ENCODE results near the gene UGT3A2. TPM values are rescaled to one million over a fixed set of nuclear protein-coding genes. Genes with fewer than 3 reads are reported as not detected.
A peak's percentile ranks its signal among the peaks of the same experiment; 100 is the strongest.

The UGT3A2 gene
- total RNA-seq, 1 donor from 2014 or later, result 0.79 TPM

DNA sequence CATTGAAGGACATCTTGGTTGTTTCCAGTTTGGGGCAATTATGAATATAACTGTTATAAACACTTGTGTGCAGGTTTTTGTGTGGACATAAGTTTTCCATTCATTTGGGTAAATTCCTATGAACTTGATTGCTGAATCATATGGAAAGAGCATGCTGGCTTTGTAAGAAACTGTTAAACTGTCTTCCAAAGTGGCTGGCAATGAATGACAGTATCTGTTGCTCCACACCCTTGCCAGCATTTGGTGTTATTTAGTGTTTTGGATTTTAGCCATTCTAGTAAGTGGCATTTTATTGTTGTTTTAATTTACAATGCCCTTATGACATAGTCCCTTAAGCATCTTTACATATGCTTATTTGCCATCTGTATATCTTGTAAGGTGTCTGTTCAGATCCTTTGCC lies 29.8 kb upstream of the UGT3A2 start:
- Mint-ChIP-seq H3K27ac (ENCODE audit: unreplicated experiment) (no peak overlapping the region), H3K4me1 (no peaks in the 10 kb centered on the region), H3K4me3 (no peak overlapping the region), H3K36me3 (ENCODE audit: low read depth) (no peaks in the 10 kb centered on the region), H3K27me3 (ENCODE audit: low read depth) (no peaks in the 10 kb centered on the region), H3K9me3 (peaks cover 3% of the 10 kb centered on the region)
- no peak for DNase-seq (ENCODE audit: low read depth, low spot score)
- TF ChIP-seq, protein P1, sequence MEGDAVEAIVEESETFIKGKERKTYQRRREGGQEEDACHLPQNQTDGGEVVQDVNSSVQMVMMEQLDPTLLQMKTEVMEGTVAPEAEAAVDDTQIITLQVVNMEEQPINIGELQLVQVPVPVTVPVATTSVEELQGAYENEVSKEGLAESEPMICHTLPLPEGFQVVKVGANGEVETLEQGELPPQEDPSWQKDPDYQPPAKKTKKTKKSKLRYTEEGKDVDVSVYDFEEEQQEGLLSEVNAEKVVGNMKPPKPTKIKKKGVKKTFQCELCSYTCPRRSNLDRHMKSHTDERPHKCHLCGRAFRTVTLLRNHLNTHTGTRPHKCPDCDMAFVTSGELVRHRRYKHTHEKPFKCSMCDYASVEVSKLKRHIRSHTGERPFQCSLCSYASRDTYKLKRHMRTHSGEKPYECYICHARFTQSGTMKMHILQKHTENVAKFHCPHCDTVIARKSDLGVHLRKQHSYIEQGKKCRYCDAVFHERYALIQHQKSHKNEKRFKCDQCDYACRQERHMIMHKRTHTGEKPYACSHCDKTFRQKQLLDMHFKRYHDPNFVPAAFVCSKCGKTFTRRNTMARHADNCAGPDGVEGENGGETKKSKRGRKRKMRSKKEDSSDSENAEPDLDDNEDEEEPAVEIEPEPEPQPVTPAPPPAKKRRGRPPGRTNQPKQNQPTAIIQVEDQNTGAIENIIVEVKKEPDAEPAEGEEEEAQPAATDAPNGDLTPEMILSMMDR (conservative IDR thresholded peaks at IDR 0.05), result no peak

DNA sequence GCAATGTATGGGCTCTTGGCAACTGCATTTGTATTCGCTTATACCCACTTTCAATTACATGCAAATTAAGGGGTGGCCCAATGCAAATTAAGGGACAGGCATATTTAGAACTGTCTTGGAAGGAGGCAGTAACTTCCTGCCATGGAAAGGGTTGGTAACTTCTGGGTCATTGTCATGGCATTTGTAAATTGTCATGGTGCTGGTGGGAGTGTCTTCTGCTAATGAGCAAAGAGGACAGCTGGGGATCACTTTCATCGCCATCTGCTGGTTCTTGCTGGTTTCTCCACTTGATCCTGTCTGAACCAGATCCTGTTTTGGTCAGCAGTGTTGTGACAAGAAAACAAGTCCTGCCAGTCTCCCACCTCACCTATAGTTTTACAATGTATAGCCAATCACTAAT lies 23.3 kb upstream of the UGT3A2 start:
- Mint-ChIP-seq H3K36me3 (ENCODE audit: low read depth) (no peaks in the 10 kb centered on the region), H3K27me3 (ENCODE audit: low read depth) (peaks cover 12% of the 10 kb centered on the region), H3K4me3 (no peak overlapping the region), H3K9me3 (peaks cover 3% of the 10 kb centered on the region), H3K4me1 (no peaks in the 10 kb centered on the region), H3K27ac (ENCODE audit: unreplicated experiment) (no peak overlapping the region)
- DNase-seq (ENCODE audit: low read depth, low spot score), result no peak
- TF ChIP-seq, protein P1 (conservative IDR thresholded peaks at IDR 0.05), result peak; percentile 48

DNA sequence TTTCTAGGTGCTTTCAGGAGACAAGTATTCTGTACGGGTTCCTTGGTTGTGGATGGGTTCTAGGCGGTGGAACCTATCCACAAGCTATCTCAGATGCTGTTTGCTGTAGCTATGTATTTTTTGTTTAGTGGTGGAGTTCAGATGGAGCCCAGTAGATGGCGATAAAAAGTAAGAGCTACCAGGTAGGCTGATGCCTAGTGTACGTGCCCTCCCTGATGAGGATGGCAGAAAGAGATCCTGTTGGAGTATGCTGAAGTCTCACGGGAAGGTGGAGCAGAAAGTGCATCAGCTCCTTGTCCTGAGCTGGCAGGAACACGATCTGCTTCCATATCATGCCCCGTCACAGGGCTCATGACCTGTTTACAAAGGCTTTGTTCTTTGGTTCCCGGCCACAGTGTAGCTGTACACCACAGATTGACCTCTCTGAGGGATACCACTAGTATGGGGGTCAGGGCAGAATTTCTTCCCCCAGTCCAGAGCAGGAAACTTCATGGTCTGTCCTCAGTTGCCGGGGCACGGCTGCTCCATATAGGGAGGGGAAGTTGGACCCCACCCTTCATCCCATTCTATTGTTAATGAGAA lies 12.6 kb upstream of the UGT3A2 start:
- TF ChIP-seq, protein P1 (conservative IDR thresholded peaks at IDR 0.05), result peak; percentile 76
- H3K4me3 Mint-ChIP-seq, result no peak overlapping the region
- no peaks in the 10 kb centered on the region for H3K36me3 Mint-ChIP-seq (ENCODE audit: low read depth)

DNA sequence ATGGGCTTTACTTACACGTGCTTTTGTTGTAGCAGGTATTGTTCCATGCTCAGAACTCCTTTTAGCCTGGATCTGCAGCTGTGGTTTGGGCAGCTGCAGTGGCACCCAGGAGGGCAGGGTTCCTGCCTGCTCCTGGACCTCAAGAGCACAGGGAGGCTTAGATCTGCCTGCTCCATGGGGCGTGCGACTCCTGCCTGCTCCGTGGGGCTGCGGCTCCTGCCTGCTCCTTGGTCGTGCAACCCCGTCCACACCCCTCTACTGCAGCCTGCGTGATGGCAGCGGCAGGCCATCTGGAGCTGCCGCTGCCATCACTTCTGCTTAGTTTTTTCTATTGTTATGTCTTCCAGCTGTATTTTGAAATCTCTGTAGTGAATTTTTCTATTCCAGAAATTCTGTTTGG lies 11.7 kb upstream of the UGT3A2 start:
- H3K9me3 Mint-ChIP-seq, result no peaks in the 10 kb centered on the region
- H3K4me1 Mint-ChIP-seq, result peaks cover 15% of the 10 kb centered on the region
- TF ChIP-seq, protein P1 (conservative IDR thresholded peaks at IDR 0.05), result no peak
- DNase-seq (ENCODE audit: low read depth, low spot score), result no peak
- H3K27me3 Mint-ChIP-seq (ENCODE audit: low read depth), result peaks cover 4% of the 10 kb centered on the region
- H3K27ac Mint-ChIP-seq (ENCODE audit: unreplicated experiment), result no peak overlapping the region
- no peaks in the 10 kb centered on the region for H3K36me3 Mint-ChIP-seq (ENCODE audit: low read depth)
- no peak overlapping the region for H3K4me3 Mint-ChIP-seq

More for the DNA sequence above, 12.6 kb upstream of the UGT3A2 start:
- Mint-ChIP-seq H3K4me1 (peaks cover 15% of the 10 kb centered on the region), H3K27me3 (ENCODE audit: low read depth) (peaks cover 2% of the 10 kb centered on the region), H3K9me3 (no peaks in the 10 kb centered on the region), H3K27ac (ENCODE audit: unreplicated experiment) (no peak overlapping the region)
- peak; percentile 12 for DNase-seq (ENCODE audit: low read depth, low spot score)

DNA sequence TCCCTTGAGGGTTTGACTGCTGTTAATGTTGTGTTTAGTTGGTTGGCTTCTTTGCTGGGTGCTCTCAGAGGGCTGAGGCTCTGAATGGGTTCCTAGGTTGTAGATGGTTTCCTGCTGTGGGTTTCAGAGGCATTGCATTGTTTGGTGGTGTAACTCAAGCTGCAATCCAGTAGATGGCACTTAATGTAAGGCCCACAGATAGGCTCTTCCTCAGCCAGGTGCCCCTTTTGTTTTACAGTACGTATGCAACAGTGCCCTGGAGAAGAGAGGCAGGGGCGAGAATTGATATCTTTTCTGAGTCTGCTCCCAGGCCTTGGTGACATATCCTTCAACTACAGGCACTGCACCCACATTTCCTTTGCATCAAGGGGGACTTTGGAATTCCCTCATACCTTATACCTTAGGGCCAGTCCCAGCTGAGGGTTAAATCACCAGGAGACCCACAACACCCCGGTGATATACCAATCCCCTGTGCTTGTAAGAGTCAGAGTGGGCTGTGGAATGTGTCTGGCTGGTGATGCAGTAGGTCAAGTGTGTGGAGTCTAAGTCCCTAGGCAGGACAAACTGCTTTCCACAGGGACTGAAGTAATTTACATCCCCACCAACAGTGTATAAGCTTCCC lies 7.0 kb upstream of the UGT3A2 start:
- H3K27ac Mint-ChIP-seq (ENCODE audit: unreplicated experiment), result no peak overlapping the region
- TF ChIP-seq, protein P1 (conservative IDR thresholded peaks at IDR 0.05), result no peak
- no peaks in the 10 kb centered on the region for H3K36me3 Mint-ChIP-seq (ENCODE audit: low read depth)
- H3K4me3 Mint-ChIP-seq, result no peak overlapping the region
- H3K27me3 Mint-ChIP-seq (ENCODE audit: low read depth), result peaks cover 25% of the 10 kb centered on the region
- no peaks in the 10 kb centered on the region for H3K9me3 Mint-ChIP-seq
- peaks cover 7% of the 10 kb centered on the region for H3K4me1 Mint-ChIP-seq
- DNase-seq (ENCODE audit: low read depth, low spot score), result no peak
